CD4-positive, CD25-positive, alpha-beta regulatory T cell (primary cell): Measurements from ENCODE around the gene GSS. TPM values are rescaled to one million over a fixed set of nuclear protein-coding genes. Genes with fewer than 3 reads are reported as not detected.

Experiments
- ATAC-seq, 2 donors: fragments of 150-1000 bp; cut with Tn5 transposase; one replicate each; pipeline ENCODE4 v1.10.0; 2021; ENCODE audit warnings: low read depth in 2 of 2, moderate number of reproducible peaks in 2 of 2, moderate library complexity in 1 of 2
- DNase-seq, 3 donors: peaks; one replicate each; pipeline versions ENCODE4 v3.0.0 to v3.0.0-alpha.2; 2012 to 2022; ENCODE audit warnings: mixed read lengths in 1 of 3
- H3K27ac ChIP-seq: one replicate; pipeline ENCODE4 v1.7.0; 2013; ENCODE audit warnings: mild to moderate bottlenecking, low read length; ENCODE audit not compliant: insufficient read depth, poor library complexity, severe bottlenecking
- H3K27me3 ChIP-seq: one replicate; pipeline ENCODE4 v1.7.0; 2013; ENCODE audit warnings: low read length; ENCODE audit not compliant: control insufficient read depth, insufficient read depth
- H3K36me3 ChIP-seq: one replicate; pipeline ENCODE4 v1.7.0; 2013; ENCODE audit warnings: mild to moderate bottlenecking, low read length, moderate library complexity; ENCODE audit not compliant: control insufficient read depth, insufficient read depth
- H3K4me1 ChIP-seq: 2 replicates; pipeline ENCODE4 v1.7.0; 2013; ENCODE audit warnings: mild to moderate bottlenecking, low read length; ENCODE audit not compliant: insufficient read depth, control insufficient read depth, poor library complexity, severe bottlenecking
- H3K4me3 ChIP-seq: one replicate; pipeline ENCODE4 v1.7.0; 2013; ENCODE audit warnings: low read depth, mild to moderate bottlenecking, low read length, moderate library complexity
- H3K9me3 ChIP-seq, 2 experiments: 1 replicate in 1 of 2; 2 replicates in 1 of 2; pipeline ENCODE4 v1.7.0; 2013; ENCODE audit warnings: low read length in 2 of 2, mild to moderate bottlenecking in 1 of 2, moderate library complexity in 1 of 2; ENCODE audit not compliant: control insufficient read depth in 2 of 2
- H3K27ac Mint-ChIP-seq, 3 donors: one replicate each; pipeline ENCODE4 v1.8.0; 2020 to 2022; ENCODE audit warnings: mild to moderate bottlenecking in 3 of 3, mixed read lengths in 3 of 3, moderate library complexity in 2 of 3
- H3K27me3 Mint-ChIP-seq: one replicate; pipeline ENCODE4 v1.8.0; 2022; ENCODE audit warnings: mild to moderate bottlenecking, mixed read lengths
- H3K36me3 Mint-ChIP-seq: one replicate; pipeline ENCODE4 v1.8.0; 2020; ENCODE audit warnings: mixed read lengths
- H3K4me1 Mint-ChIP-seq, 4 donors: one replicate each; pipeline ENCODE4 v1.8.0; 2020 to 2022; ENCODE audit warnings: mixed read lengths in 4 of 4, mild to moderate bottlenecking in 1 of 4
- H3K4me3 Mint-ChIP-seq, 4 donors: one replicate each; pipeline ENCODE4 v1.8.0; 2020 to 2022; ENCODE audit warnings: mild to moderate bottlenecking in 4 of 4, mixed read lengths in 4 of 4, moderate library complexity in 3 of 4
- H3K9me3 Mint-ChIP-seq, 7 donors: one replicate each; pipeline ENCODE4 v1.8.0; 2020 to 2022; ENCODE audit warnings: mixed read lengths in 7 of 7, mild to moderate bottlenecking in 3 of 7, moderate library complexity in 2 of 7
- polyA plus RNA-seq, 4 donors: library from polyadenylated mRNA; unstranded; fragments of 300-500 nt; fragmentation: Illumina TruSeq; gene quantifications; one replicate each; pipeline ENCODE4 v1.2.3, GENCODE V29; 2021
- total RNA-seq: library from RNA; stranded (reverse); gene quantifications from one replicate; pipeline ENCODE4 v1.2.3, GENCODE V29; 2022

GSS gene
- total and polyA plus RNA-seq, 5 donors from 2014 or later, result 26.0 to 33.0 (median 30.9) TPM

DNA sequence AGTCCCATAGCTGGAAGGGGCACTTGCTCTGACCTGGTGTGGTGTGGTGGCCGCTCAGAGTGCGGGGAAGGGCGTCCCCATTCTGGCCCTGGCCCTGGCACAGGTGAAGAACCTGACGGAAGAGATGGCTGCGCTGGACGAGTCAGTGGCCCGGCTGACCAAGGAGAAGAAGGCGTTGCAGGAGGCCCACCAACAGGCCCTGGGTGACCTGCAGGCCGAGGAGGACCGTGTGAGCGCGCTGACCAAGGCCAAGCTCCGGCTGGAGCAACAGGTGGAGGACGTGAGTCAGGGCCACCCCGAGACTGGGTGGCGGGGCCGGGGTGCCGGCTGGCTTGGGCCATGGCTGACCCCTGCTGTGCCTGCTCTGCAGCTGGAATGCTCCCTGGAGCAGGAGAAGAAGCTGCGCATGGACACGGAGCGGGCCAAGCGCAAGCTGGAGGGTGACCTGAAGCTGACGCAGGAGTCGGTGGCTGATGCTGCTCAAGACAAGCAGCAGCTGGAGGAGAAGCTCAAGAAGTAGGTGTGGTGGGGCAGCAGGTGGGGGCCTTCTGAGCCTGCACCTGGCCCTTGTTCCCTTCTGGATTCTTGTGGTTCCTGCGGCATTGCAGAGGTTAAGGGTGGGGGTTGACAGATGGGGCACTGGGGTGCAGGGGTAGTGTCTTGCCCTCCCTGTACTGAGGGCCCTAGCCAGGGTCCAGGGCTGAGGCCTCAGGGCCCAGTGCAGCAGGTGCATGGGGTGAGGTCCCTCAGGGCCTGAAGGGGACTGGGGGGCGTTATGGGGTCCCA lies 40.8 kb upstream of the GSS start:
- peaks cover 28% of the 10 kb centered on the region for H3K36me3 Mint-ChIP-seq
- H3K4me3 ChIP-seq, result no peak overlapping the region
- H3K36me3 ChIP-seq, result peaks cover 44% of the 10 kb centered on the region
- peaks cover 0 to 2% (median 0%) of the 10 kb centered on the region in 7 donors for H3K9me3 Mint-ChIP-seq
- peaks cover 0 to 7% (median 1%) of the 10 kb centered on the region in 4 donors for H3K4me1 Mint-ChIP-seq
- H3K9me3 ChIP-seq, result no peaks in the 10 kb centered on the region
- DNase-seq (no peak), ATAC-seq (no peak)
- no peaks in the 10 kb centered on the region for H3K27me3 Mint-ChIP-seq
- H3K27me3 ChIP-seq, result no peaks in the 10 kb centered on the region
- no peak overlapping the region for H3K27ac ChIP-seq
- no peaks in the 10 kb centered on the region for H3K4me1 ChIP-seq
- H3K27ac Mint-ChIP-seq, result peak overlapping the region in 1 of 3 donors; percentile 38
- no peak overlapping the region for H3K4me3 Mint-ChIP-seq

DNA sequence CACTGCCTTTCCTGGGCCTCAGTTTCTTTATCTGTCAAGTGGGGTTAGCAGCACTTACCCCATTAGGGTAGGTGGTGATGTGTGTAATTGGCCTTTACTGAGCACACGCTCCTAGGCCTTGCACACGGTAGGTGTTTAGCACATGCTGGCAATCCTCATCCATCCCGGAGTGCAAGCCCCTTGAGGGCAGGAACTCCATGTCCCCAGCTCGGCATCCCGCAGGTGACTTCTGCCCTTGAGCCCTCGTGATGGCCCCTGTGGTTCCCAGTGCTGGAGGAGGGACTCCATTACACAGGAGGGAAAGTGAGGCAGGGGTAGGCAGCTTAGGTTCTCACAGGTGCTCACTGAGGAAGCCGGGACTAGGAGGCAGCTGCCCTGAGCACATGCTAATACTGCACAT lies 40.1 kb upstream of the GSS start:
- H3K4me1 ChIP-seq, result no peaks in the 10 kb centered on the region
- H3K36me3 ChIP-seq, result peaks cover 36% of the 10 kb centered on the region
- Mint-ChIP-seq H3K4me1 (peaks cover 0 to 7% (median 1%) of the 10 kb centered on the region in 4 donors), H3K27me3 (no peaks in the 10 kb centered on the region), H3K4me3 (no peak overlapping the region), H3K27ac (peak overlapping the region in 1 of 3 donors; percentile 38), H3K36me3 (peaks cover 25% of the 10 kb centered on the region), H3K9me3 (peaks cover 0 to 2% (median 0%) of the 10 kb centered on the region in 7 donors)
- no peak overlapping the region for H3K4me3 ChIP-seq
- no peak for DNase-seq
- H3K27ac ChIP-seq, result no peak overlapping the region
- no peaks in the 10 kb centered on the region for H3K9me3 ChIP-seq
- H3K27me3 ChIP-seq, result no peaks in the 10 kb centered on the region
- ATAC-seq, result no peak

DNA sequence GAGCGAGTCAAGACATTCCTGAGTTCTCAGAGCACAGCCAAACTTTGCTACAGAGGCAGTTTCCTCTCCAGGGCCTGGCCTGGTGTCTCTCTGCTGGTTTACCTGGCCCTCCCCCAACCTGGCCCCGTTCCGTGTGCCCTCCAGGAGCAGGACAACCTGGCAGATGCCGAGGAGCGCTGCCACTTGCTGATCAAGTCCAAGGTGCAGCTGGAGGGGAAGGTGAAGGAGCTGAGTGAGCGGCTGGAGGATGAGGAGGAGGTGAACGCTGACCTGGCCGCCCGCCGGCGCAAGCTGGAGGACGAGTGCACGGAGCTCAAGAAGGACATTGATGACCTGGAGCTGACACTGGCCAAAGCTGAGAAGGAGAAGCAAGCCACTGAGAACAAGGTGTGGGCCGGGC lies 39.6 kb upstream of the GSS start:
- H3K36me3 Mint-ChIP-seq, result peaks cover 23% of the 10 kb centered on the region
- H3K4me3 ChIP-seq, result no peak overlapping the region
- no peaks in the 10 kb centered on the region for H3K27me3 Mint-ChIP-seq
- ATAC-seq (no peak), DNase-seq (no peak)
- H3K9me3 Mint-ChIP-seq, result peaks cover 0 to 2% (median 0%) of the 10 kb centered on the region in 7 donors
- H3K4me1 Mint-ChIP-seq, result peaks cover 0 to 7% (median 1%) of the 10 kb centered on the region in 4 donors
- no peaks in the 10 kb centered on the region for H3K4me1 ChIP-seq
- no peak overlapping the region for H3K27ac Mint-ChIP-seq
- no peak overlapping the region for H3K27ac ChIP-seq
- peaks cover 33% of the 10 kb centered on the region for H3K36me3 ChIP-seq
- no peaks in the 10 kb centered on the region for H3K27me3 ChIP-seq
- no peak overlapping the region for H3K4me3 Mint-ChIP-seq
- H3K9me3 ChIP-seq, result no peaks in the 10 kb centered on the region

DNA sequence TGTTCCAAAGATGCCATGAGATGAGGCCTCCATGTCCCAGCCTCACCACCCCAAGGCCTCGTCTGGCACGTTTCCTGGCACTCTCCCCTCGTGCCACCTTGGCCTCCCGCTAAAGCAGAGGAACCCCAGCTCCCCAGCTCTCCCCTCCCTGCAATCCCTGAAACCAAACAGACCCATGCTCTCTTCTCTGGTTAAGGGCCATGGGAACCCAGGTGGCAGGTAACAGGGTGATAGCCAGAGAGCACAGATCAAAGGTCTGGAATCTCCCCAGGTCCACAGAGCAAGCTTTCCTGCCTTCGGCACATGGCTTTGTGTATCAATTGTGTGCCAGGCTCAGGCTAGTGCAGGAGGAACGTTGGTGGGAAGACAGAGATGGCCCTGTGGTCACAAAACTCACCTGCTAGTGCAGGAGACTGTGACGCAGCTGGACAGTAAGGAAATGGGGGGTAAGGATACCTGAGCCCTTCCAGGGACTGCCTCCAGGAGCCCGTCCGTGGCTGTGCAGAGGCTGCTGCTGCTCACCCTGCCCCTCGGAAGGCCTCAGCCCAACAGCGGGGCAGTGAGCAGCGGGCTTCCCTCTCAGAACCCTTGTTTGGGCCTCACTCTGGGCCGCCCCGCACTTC lies 39.0 kb upstream of the GSS start:
- Histone ChIP-seq H3K27ac (no peak overlapping the region), H3K4me1 (no peaks in the 10 kb centered on the region), H3K27me3 (no peaks in the 10 kb centered on the region), H3K36me3 (peaks cover 30% of the 10 kb centered on the region), H3K9me3 (no peaks in the 10 kb centered on the region), H3K4me3 (no peak overlapping the region)
- DNase-seq, result no peak
- H3K36me3 Mint-ChIP-seq, result peaks cover 18% of the 10 kb centered on the region
- H3K4me3 Mint-ChIP-seq, result no peak overlapping the region
- no peak overlapping the region for H3K27ac Mint-ChIP-seq
- H3K9me3 Mint-ChIP-seq, result no peaks in the 10 kb centered on the region
- H3K27me3 Mint-ChIP-seq, result no peaks in the 10 kb centered on the region
- peaks cover 0 to 7% (median 1%) of the 10 kb centered on the region in 4 donors for H3K4me1 Mint-ChIP-seq
- no peak for ATAC-seq

DNA sequence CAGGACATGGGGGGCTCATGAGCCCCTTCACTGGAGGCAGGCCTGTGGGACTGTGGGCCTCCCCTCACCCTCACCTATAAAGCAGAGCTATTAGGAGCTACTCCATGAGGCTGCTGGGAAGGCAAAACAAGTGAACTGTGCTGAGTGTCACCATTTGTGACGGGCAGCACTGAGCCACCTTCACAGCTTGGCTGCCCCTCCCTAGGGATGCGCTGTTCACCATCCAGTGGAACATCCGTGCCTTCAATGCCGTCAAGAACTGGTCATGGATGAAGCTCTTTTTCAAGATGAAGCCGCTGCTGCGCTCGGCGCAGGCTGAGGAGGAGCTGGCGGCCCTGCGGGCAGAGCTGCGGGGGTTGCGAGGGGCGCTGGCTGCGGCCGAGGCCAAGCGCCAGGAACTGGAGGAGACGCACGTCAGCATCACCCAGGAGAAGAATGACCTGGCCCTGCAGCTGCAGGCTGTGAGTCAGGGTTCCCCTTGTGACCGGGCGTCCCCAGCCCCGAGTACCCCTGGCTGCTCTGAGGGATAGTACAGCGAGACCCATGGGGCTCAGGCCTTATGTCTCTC lies 38.4 kb upstream of the GSS start:
- DNase-seq (no peak), ATAC-seq (no peak)
- H3K4me1 ChIP-seq, result no peaks in the 10 kb centered on the region
- H3K27me3 ChIP-seq, result no peaks in the 10 kb centered on the region
- Mint-ChIP-seq H3K4me3 (no peak overlapping the region), H3K9me3 (no peaks in the 10 kb centered on the region), H3K27ac (no peak overlapping the region), H3K27me3 (no peaks in the 10 kb centered on the region), H3K36me3 (peaks cover 18% of the 10 kb centered on the region), H3K4me1 (peaks cover 0 to 7% (median 1%) of the 10 kb centered on the region in 4 donors)
- H3K36me3 ChIP-seq, result peaks cover 27% of the 10 kb centered on the region
- H3K4me3 ChIP-seq, result no peak overlapping the region
- no peaks in the 10 kb centered on the region for H3K9me3 ChIP-seq
- no peak overlapping the region for H3K27ac ChIP-seq

DNA sequence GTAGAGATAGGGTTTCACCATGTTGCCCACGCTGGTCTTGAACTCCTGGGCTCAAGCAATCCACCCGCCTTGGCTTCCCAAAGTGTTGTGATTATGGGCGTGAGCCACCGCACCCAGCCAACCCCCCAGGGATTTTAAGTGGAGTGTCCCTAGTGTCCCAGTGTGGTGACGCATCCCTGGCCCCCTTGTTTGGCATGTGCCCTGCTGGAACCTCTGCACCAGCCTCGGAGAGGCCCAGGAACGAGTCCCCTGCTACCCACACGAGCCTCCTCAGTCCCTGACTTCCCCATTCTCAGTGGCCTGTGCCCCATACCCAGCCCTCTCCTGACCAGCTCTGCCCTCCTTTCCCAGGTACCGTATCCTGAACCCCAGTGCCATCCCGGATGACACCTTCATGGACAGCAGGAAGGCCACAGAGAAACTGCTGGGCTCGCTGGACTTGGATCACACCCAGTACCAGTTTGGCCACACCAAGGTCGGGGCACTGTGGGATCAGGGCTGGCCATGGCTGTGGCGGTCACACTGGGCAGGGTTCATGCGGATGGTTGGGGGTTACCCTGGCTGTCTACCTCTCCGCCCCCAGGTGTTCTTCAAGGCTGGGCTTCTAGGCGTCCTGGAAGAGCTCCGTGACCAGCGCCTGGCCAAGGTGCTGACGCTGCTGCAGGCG lies 37.3 kb upstream of the GSS start:
- H3K4me1 Mint-ChIP-seq, result peaks cover 0 to 7% (median 1%) of the 10 kb centered on the region in 4 donors
- no peak for ATAC-seq
- Histone ChIP-seq H3K27me3 (no peaks in the 10 kb centered on the region), H3K36me3 (peaks cover 20% of the 10 kb centered on the region), H3K4me3 (no peak overlapping the region), H3K9me3 (no peaks in the 10 kb centered on the region), H3K27ac (no peak overlapping the region), H3K4me1 (no peaks in the 10 kb centered on the region)
- DNase-seq, result no peak
- H3K4me3 Mint-ChIP-seq, result no peak overlapping the region
- H3K27me3 Mint-ChIP-seq, result no peaks in the 10 kb centered on the region
- H3K36me3 Mint-ChIP-seq, result peaks cover 11% of the 10 kb centered on the region
- H3K27ac Mint-ChIP-seq, result no peak overlapping the region
- H3K9me3 Mint-ChIP-seq, result no peaks in the 10 kb centered on the region

DNA sequence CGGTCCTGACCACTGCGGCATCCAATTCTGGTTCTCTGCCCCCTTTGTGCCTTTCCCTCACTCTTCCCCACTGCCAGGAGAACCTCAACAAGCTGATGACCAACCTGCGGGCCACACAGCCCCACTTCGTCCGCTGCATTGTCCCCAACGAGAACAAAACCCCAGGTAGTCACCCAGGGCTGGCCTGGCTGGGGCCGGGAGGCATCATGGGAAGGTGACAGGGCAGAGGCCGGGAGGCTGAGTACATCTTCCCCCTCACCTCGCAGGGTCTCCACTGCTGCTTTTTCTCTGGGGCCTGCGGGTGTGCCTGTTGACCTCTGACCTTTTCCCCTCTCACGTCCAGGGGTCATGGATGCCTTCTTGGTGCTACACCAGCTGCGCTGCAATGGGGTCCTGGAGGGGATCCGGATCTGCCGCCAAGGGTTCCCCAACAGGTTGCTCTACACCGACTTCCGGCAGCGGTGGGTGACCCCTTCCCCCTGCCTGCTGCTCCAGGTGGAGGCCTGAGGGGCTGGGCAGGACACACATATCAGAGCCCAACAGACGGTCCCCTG lies 35.1 kb upstream of the GSS start:
- Mint-ChIP-seq H3K36me3 (peaks cover under 1% of the 10 kb centered on the region), H3K4me3 (no peak overlapping the region), H3K27ac (peak overlapping the region in 1 of 3 donors; percentile 20), H3K4me1 (peaks cover 0 to 2% (median 0%) of the 10 kb centered on the region in 4 donors), H3K27me3 (no peaks in the 10 kb centered on the region), H3K9me3 (no peaks in the 10 kb centered on the region)
- peaks cover 7% of the 10 kb centered on the region for H3K36me3 ChIP-seq
- H3K27me3 ChIP-seq, result no peaks in the 10 kb centered on the region
- H3K4me1 ChIP-seq, result no peaks in the 10 kb centered on the region
- ATAC-seq (no peak), DNase-seq (no peak)
- H3K4me3 ChIP-seq, result no peak overlapping the region
- no peaks in the 10 kb centered on the region for H3K9me3 ChIP-seq
- no peak overlapping the region for H3K27ac ChIP-seq
